HG03060 (cell line): Measurements from ENCODE around the gene CXCL14.

ENCODE experiments used
- ATAC-seq: cut with Tn5 transposase; IDR thresholded peaks from one replicate; pipeline ENCODE4 v1.9.1; 2021; ENCODE audit warnings: low read depth, moderate number of reproducible peaks; ENCODE audit not compliant: unreplicated experiment

CXCL14 gene, protein sequence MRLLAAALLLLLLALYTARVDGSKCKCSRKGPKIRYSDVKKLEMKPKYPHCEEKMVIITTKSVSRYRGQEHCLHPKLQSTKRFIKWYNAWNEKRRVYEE

DNA sequence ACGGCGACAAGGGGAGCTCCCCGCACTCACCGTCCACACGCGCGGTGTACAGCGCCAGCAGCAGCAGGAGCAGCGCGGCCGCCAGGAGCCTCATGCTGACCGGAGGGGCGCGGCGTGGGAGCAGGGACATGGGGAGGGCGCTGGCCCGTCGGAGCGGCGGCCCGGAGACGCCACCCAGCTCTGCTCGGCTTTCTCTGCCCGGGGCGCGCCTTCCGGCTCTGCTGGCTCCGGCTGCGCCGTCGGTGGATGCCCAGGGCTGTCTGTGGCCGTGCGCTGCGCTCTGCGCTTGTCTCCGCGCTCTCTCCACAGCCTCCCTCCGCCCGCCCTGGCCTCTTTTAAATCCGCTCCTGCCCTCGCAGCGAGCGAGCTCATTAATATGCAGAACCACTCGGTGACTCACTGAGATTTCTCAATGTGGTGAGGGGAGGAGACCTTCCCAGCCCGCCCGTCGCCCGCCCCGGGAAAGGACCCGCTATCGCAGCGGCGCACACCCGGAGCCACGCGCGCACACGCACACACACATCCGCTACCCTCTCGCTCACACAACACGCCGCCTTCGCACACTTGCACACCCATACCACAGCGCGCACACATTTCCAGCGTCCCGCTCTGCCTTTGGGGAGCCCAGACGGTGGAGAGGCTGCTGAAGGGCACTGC is at the start of gene CXCL14:
Gene CXCL14 (minus strand): TSS at position 307 of the 657 bp plus-strand sequence. CDS start 213 bp downstream, at position 94.
- ATAC-seq: no peak

DNA sequence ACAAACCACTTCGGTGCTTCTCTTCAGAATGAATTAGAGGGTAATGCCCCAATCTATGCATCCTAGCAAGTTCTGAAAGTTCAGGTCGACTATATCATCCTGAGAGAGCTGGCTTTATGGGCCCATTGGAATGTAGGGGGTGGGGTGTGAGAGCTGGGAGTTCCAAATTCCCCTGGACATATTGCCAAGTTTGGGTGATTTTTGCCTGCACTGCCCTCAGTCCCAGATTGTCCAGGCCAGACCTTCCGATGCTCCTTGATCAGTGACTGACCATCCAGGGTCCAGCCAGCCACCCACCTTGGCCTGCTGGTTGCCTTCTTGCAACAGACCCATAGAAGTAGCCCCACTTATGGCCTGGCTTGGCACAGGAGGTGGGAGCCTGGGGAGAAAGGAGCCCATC is 47.8 kb upstream of the CXCL14 start:
- ATAC-seq: no peak

DNA sequence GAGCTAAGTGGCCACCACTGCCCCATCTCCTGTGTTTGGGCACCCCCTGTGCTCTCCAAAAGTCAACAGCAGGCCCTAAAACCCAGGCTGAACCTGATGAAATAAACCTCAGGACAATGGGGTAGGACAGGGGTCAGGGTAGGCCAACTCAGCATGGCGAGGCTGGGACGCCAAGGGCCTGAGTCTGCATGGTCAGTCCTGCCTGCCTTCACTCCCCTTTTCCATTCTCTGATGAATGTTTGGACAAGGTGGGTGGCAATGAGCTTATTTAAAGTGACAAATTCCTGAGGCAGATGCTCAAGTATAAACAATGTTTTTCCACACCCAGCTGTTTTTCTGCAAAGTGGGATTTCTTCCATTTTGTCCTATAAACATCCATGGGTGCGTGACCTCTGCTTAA is 47.2 kb upstream of the CXCL14 start:
- ATAC-seq: no peak

DNA sequence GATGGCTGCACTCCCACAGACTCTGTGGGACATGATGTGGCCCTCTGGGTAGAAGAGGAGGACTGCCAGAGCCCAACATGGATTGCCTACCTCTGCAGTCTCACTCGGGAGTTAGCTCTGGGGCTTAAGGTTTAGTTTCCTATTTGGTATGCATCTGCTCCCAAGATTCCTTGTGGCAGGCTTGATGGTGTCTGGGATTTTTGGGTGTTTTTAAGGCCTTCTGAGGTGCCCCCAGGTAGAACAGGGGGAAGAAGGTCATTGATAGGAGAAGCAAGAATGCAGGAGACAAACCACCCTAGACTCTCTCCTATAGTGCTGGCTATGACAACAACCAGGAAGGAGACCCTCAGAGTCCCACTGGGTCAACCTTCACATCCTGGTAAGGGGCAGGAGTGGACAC is 46.7 kb upstream of the CXCL14 start:
- no peak for ATAC-seq

DNA sequence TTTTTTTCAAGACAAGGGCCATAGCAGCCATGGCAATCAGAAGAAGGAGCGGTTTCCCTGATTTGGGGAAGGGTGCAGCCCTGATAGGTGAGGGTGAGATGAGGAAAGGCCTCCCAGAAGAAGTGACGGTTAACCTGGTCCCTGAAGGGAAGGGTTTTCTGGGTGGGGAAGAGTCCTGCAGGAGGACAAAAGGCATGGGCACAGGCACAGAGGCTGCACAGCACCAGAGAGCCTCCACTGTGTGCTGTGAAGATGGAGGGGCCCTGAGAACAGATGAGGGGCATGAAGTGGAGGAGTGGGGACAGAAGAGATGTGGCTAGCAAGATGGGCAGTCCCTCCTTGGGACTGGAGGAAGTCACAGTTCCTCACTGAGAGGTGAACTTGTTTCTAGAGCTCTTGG is 46.3 kb upstream of the CXCL14 start:
- ATAC-seq: no peak

DNA sequence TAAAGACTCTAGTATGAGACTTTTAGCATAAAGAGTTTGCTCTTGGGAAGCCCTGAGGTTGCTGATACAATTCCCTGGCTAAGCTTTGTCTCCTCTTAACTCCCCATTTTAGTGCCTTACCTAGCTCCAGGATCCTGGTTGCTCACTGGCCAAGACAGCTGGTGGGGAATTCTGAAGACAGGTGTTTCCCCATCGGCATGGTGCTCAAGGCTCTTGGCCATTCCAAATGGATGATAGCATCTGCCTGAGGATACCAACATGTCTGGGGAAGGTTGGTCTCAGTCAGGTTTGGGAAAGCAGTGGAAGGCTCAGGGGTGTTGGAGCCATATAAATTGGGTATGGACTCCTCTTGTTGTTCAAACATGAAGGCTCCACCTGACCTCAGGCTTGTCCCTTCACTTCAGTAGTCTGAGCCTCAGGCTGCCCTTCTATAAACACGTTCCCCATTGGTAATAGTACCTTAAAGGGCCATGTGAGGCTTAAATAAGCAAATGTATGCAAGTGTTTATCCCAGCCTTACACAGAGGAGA is 44.5 kb upstream of the CXCL14 start:
- no peak for ATAC-seq

DNA sequence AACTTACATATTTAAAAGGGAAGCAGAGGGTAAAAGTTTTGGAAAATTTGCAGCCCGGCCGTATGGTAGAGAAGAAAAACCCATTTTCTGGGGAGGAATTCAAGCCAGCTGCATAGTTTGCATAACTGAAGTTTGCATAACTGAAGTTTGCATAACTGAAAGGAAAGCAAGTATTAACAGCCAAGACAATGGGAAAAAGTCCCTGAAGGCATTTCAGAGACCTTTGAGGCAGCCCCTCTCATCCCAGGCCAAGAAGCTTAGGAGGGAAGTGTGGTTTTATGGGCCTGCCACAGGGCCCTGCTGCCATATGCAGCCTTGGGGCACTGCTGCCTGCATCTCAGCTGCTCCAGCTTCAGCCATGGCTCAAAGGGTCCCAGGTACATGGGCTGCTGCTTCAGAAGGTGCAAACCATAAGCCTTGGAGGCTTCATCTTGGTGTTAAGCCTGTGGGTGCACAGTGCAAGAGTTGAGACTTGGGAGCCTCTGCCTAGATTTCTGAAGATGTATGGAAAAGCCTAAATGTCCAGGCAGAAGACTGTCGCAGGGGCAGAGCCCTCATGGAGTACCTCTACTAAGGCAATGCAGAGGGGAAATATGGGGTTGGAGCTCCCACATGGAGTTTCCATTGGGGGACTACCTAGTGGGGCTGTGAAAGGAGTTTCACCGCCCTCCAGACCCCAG is 36.9 kb upstream of the CXCL14 start:
- no peak for ATAC-seq

DNA sequence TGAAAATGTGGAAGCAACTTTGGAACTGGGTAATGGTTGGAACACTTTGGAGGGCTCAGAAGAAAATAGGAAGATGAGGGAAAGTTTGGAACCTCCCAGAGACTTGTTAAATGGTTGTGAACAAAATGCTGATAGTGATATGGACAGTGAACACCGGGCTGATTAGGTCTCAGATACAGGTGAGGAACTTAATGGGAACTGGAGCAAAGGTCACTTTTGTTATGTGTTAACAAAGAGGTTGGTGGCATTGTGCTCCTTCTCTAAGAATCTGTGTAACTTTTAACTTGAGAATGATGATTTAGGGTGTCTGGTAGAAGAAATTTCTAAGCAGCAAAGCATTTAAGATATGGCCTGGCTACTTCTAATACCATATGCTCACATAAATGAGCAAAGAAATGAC is 36.4 kb upstream of the CXCL14 start:
- no peak for ATAC-seq

DNA sequence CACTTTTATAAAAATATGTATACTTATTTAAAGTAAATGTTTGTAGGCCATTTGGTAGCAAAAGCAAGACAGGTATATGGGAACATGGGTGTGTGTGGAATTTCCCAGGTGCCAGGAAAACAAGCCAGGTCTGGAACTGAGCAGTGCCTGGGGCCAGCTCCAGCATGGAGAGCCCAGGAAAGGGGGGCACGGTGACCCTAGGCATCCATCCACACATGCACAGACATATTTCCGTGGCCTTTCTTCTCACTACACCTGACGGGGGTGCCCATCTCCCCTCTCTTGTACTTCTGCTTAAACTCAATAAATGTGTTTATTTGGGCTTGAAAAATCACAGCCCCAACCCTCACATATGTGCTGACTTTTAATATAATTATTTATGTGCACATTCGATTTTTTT is 31.2 kb upstream of the CXCL14 start:
- ATAC-seq: no peak

DNA sequence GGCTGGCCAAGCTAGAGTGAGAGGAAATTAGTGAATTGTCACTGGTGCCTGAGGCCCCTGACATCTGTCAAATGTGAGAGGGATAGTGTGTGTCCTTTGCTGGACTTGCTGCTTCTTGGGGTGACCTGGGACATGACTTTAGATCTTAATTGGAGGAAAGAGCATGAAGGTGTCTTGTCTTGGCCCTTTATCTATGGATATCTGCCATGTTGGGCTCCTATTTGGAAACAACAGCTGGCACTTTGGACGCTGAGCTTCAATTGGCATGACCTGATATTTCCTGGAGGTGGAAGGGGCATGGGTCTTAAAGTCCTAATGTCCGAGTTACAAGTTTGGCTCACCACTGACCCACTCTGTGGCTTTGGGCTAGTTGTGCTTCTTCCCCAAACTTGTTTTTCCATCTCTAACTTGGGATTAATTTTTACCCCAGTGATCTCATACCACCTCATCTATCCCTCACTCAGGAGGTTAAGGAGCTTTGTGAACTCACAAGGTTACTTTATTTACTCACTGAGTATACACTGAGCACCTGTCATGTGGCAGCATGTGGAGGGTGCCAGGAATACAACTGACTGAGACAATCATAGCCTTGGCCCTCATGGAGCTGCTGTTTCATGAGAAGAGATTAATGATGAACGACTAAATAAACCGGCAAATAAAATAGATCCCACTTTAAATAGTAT is 30.1 kb upstream of the CXCL14 start:
- no peak for ATAC-seq

DNA sequence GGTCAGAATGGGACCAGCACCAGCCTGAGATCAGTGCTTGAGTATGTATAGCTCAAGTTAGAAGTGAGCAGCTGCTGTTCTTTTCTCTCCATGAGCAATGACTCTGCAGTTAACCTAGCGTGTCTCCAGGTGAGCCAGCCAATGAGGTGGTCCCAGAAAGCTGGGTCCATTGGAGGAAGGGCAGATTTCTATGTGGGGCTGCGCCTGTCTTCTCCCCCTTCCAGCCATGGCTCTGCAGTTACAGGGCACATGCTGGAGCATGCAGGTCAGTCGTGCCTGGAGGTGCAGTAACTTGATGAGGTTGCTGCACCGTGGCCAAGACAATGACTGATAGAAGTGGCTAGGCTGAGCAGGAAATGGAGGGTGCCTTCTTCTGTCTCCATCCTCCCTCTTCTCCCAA is 29.6 kb upstream of the CXCL14 start:
- no peak for ATAC-seq

DNA sequence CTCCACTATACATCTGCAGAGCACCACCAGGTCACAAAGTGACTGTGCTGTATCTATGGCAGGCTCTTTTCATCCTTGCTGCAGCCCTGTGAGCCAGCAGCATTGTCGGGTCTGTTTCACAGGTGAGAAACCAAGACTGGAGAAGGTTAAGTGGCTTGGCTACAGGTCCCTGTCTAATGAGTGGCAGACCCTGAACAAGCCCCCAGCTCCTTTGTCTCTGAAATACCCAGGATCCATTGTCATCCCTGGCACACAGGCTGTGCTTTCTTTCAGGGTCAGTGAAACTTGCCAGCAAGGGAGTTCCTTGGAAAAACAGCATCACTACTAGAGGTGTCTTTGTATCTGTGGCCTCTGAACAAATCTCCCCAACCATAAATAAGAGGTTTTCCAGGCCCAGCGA is 27.6 kb upstream of the CXCL14 start:
- ATAC-seq: no peak

DNA sequence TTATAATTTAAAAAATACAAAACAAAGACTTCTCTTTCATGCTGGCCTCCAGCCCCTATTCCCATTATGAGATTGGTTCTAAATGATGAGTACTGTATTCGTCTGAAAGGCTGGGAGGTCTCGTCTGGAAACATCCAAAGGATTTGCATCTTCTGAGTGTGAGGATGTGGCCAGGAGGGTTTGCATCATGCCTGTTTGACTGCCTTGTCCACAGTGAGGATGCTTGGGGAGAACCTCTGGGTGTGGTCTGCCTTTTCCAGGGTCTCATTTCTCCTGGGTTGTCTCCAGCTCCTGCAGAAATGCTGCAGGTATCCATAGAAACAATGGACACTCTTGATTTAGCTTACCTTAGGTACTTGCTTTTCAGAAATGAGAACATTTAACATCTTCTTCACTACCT is 26.4 kb upstream of the CXCL14 start:
- ATAC-seq: no peak

DNA sequence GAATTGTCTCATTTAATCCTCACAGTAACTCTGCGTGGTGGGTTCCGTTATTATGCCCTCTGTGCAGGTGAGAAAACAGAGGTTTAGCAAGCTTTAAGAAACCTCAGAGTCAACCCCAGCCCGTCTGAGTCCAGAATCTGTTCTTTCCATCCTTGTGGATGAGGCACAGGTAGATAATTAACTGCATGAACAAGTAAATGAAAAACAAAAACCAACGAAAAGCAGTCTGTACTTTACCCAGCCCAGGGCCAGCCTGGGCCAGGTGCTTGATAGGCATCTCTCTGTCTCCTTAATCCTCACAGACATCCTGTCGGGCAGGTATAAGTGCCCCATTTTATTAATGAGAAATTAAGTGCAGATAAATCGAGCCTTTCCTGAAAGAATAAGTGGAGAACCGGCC is 25.3 kb upstream of the CXCL14 start:
- ATAC-seq: no peak

DNA sequence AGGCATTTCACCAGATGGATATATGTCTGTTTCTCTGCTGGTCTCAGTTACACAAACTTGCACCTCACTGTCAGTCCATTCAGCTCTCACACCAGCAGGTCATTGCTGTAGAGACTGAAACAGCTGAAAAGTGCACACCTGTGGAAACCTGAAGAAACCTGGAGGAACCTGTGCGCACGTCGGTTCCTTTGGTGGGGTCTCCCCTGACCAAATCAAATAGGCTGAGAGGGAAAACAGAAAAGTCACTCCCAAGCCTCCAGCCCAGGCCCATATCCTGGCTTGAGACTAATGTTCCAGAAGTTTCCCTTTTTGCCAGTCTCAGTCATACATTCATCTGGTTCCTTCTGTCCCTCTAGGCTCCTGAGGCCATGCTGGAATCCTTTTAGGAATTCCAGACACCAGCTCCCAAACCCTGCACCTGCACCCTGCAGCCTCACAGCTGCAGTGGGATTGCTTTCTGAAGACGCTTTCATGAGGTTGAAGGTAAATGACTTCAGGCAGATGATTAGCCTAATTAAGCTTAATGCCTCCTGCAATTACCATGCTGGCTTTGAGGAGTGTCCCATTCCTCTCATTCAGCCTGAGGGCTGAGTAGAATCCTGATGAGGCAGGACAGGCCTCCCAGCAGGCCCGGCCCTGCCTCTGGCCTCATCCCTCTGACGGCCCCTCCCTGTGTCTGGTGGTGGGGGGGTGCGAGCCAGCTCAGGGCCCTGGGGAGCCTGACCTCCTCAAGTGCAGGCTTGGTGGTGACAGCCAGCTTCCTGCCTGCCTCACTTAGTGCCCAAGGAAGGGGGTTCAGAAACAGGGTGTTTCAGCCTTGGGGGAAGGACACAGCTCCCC is 24.3 kb upstream of the CXCL14 start:
- no peak for ATAC-seq

DNA sequence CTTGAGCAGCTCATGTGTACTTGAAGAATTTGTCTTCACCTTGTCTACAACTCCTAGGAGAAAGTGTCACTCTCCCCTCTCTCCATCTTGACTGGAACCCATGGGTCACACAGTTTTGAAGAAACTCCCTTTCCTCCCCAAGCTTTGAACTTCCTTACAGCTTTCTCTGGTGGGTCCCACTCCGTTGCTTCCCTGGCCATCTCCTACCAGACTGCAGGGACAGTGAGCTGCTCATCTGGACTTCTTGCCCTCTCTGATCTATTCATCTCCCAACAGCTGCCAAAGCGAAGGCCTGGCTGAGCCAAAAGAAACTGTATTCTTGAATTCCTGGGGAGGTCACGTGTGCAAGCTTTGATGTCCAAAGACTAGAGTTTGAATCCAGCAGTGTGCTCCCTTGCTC is 22.7 kb upstream of the CXCL14 start:
- no peak for ATAC-seq

DNA sequence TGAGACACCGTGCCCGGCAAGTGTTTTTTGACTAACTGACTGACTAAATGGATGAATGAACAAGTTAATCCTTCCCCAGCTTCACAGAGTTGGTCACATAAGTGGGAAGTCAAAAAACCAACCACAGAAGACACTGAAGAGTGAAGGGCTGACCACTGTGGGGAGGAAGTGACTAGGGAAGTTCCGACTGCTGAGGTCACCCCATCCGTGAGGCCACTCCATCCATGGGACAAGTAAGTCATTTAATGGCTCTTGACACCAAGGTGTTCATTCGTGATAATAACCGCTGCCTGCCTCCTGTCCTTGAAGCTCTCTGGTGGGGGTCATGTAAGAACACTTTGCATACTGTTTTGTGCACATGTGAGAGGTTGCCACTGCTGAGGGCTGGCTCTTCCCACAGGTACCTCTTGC is 22.2 kb upstream of the CXCL14 start:
- no peak for ATAC-seq

DNA sequence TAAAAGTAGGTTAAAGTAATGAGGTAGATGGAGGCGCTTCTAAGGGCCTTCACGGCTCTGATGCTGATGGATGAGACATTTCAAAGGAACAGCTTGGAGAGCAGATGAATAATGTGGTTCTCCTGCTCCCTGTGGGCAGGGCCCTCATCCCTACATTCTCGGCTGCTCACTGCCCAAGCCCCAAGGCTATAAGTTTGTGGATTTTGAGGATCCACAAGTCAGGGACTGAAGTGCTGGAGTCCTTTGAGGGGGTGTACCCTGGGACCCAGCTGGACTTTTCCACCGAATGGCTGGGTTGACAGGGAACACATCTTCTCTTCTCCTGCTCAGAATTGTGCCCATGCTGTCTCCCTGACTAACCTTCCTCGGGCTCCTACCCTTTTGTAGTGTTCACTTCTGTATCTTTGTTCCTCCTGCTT is 21.4 kb upstream of the CXCL14 start:
- no peak for ATAC-seq

DNA sequence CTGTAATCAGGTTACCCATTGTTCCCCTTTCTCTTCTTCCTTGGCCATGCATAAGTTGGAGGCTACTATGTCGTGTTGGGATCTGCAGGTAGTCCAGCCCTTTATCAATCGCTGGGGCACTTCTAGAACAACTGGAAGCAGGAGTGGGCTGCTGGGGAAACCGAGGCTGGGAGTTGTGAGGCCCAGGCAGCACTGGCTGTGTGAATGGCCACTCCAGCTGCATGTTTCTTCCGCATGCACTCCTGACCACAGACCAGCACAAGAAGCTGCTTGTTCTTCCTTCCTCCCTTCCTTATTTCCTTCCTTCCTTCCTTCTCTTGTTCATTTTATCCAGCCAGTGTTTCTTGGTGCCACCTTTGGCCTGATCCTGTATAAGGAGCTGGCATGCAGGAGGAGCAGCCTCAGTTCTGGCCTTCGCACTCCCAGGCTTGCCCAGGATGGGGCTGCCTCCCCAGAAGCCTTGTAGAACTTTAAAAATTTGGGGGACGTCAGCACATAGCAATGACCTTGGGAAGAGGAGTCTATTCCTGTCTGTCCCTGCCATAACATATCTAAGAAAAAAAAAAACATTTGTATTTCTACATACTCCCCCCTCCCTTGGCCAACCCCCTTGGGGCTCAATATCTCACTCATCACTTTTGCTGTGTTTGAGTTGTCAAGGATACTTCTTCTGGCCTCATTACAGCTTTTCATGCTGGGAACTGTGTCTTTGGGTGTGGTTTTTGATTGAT is 20.8 kb upstream of the CXCL14 start:
- no peak for ATAC-seq
